SJSA1 (cell line): ENCODE results near the gene FGFR2. TPM values are rescaled to one million over a fixed set of nuclear protein-coding genes. Genes with fewer than 3 reads are reported as not detected.

Source experiments
- DNase-seq, 2 experiments: peaks; one replicate each; pipeline ENCODE4 v3.0.0-alpha.2; 2015 to 2020; ENCODE audit warnings: low spot score in 2 of 2, low read depth in 1 of 2
- H3K27ac ChIP-seq: fragments of 250-450 bp; sonication (Bioruptor Pico); 2 replicates; pipeline ENCODE4 v1.5.1; 2020; ENCODE audit warnings: mild to moderate bottlenecking, moderate library complexity
- H3K27me3 ChIP-seq: fragments of 250-450 bp; sonication (Bioruptor Pico); replicated peaks from 2 replicates; pipeline ENCODE4 v1.5.1; 2020; ENCODE audit warnings: mild to moderate bottlenecking, moderate library complexity
- H3K36me3 ChIP-seq: fragments of 250-450 bp; sonication (Bioruptor Pico); 2 replicates; pipeline ENCODE4 v1.5.1; 2020; ENCODE audit warnings: mild to moderate bottlenecking
- H3K4me1 ChIP-seq: fragments of 250-450 bp; sonication (Bioruptor Pico); replicated peaks from 2 replicates; pipeline ENCODE4 v1.6.1; 2021; ENCODE audit warnings: mild to moderate bottlenecking
- H3K4me3 ChIP-seq: fragments of 250-450 bp; sonication (Bioruptor Pico); 2 replicates; pipeline ENCODE4 v1.5.1; 2020; ENCODE audit warnings: mild to moderate bottlenecking
- H3K9me3 ChIP-seq: fragments of 250-450 bp; sonication (Bioruptor Pico); replicated peaks from 2 replicates; pipeline ENCODE4 v1.5.1; 2020; ENCODE audit warnings: mild to moderate bottlenecking
- total RNA-seq: library from RNA; depleted of rRNA; stranded (reverse); fragments of >200 nt; shearing (Covaris generic); gene quantifications from 2 replicates; pipeline ENCODE4 v1.2.3, GENCODE V29; 2014; rRNA removed

The FGFR2 gene
- total RNA-seq = 1.1 and 2.5 TPM in 2 replicates

DNA sequence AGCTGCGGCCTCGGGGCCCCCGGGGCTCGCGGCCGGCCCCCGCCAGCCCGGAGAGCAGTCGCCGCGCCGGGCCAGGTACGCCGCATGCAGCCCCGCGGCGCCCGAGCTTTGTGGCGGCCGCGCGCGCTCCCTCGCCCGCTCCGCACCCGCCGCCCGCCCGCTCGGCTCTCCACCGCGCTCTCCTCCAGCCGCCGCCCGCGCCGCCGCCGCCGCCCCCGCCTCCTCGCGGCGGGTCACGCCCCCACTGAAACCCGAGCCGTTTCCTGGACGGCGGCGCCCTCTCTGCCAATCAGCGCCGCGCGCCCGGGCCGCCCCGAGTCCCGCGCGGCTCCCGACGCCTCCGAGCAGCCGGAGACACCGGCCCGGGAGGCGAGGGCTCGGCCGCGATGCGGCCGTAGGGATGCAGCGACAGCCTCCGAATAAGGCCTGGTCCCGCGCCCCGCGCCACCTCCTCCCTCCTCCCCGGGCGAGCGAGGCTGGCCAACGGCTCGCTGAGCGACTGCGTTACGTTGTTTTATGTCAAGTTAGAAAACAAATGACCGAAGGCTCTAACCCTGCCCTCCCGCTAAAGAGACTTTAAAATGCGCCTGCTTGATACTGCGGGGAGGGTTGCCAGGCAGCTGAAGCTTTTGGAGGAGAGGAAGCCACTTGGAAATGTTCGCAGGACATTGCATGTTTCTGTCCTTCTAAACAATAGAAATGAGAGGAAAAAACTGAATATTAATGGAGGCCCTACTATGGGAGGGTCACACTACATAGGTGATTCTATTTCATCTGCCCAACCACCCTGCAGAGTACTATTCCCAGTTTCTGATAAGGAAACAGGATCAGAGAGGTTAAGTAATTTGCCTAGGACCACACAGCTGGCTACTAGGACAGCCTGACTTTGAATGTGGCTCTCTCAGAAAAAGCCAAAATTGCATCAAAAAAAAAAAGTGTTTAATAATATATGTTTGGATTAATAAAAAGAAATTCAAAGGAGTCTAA, at the start of gene FGFR2:
Gene FGFR2 (minus strand): TSS at position 182 of the 987 bp plus-strand sequence. CDS start 4,627 bp downstream, outside the sequence.
- Histone ChIP-seq H3K27me3 (peaks cover 26% of the 10 kb centered on the region), H3K4me1 (peaks cover 13% of the 10 kb centered on the region), H3K4me3 (peak within 1 kb of the TSS; percentile 23), H3K9me3 (peaks cover 5% of the 10 kb centered on the region; the same call in 1 of the 2 replicates), H3K36me3 (no peaks in the 10 kb centered on the region), H3K27ac (no peak within 1 kb of the TSS)
- DNase-seq = peak; percentile 28 to 54

DNA sequence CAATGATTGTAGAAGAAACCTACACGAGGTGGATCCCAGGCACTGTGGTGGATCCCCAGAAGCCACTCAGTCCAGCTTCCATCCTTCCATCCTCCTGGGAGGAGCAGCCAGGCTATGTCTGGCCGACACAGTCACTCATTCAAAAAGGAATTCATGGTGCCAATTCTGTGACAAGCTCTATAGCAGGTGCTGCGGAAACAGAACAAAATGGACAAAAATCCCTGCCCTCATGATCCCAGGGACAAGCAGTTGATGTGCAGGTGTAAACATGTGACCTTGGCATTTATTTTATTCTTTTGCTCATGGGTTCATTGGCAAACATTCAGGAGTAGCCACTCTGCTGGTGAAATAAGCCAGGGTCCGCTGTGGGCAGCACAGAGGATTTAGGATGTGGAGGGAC, 49.2 kb upstream of the FGFR2 start:
- no peaks in the 10 kb centered on the region for H3K36me3 ChIP-seq
- DNase-seq = no peak
- no peak overlapping the region for H3K4me3 ChIP-seq
- H3K4me1 ChIP-seq = no peaks in the 10 kb centered on the region
- H3K27me3 ChIP-seq = no peaks in the 10 kb centered on the region
- peaks cover 3% of the 10 kb centered on the region for H3K9me3 ChIP-seq
- H3K27ac ChIP-seq = no peak overlapping the region

DNA sequence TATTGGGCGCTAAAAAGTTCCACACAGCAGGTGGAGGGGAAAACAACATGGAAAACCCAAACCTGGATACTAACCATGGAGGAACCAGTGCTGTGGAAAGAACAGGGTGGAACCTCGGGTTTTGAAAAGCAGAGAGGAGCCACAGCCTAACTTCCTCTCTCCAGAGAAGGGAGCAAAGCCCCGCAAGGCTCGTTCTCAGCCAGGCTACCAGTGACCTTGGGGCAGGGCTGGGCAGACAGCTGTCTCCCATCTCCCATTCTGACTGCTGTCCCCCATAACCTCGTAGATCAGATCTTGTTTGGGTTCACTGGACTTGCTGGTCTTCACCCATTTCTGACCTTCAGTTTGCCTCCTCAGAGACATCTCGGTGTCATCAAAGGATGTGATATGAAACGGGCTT, 47.5 kb upstream of the FGFR2 start:
- no peak for DNase-seq
- Histone ChIP-seq H3K27me3 (no peaks in the 10 kb centered on the region), H3K4me1 (no peaks in the 10 kb centered on the region), H3K27ac (no peak overlapping the region), H3K9me3 (peaks cover 3% of the 10 kb centered on the region), H3K4me3 (no peak overlapping the region), H3K36me3 (no peaks in the 10 kb centered on the region)

DNA sequence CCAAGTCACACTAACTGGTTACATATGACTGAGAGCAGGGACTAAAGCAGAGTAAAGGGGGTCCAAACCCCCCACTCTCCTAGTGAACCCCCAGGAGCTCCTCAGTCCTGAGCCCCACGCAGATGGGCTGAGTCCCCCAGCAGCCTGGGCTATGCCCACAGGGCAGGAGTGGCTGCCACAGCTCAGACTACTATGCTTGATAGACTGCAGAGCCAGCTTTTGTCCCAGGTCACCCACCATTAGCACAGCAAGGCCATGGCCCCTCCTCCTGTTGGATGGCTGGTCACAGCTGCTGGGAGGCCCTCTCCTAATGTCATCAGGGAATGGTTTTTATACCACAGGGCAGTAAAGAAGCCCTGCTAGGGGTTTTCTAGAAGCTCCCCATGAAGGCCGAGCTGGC, 46.3 kb upstream of the FGFR2 start:
- Histone ChIP-seq H3K4me3 (no peak overlapping the region), H3K36me3 (no peaks in the 10 kb centered on the region), H3K27me3 (no peaks in the 10 kb centered on the region), H3K27ac (no peak overlapping the region), H3K9me3 (peaks cover 7% of the 10 kb centered on the region), H3K4me1 (no peaks in the 10 kb centered on the region)
- DNase-seq = no peak

DNA sequence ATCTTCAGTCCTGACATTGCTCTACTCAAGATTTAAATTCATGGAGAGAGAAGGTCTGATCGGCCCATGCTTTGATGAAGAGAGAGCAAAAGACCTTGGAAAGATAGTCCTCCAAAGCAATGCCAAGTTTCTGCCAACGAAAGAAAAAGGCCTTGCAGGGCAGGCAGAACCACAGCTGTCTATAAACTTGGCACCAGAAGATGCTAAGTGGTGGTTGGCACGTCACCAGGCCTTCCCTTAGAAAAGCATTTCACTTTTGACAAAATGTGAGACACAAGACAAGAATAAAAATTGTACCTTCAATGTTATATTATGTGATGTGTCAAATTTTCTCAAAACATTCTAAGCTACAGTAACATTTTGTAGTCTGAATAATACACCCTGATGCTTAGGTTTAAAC, 42.0 kb upstream of the FGFR2 start:
- Histone ChIP-seq H3K36me3 (no peaks in the 10 kb centered on the region), H3K4me3 (no peak overlapping the region), H3K4me1 (no peaks in the 10 kb centered on the region), H3K27me3 (no peaks in the 10 kb centered on the region), H3K9me3 (peaks cover 6% of the 10 kb centered on the region; the same call in 1 of the 2 replicates), H3K27ac (no peak overlapping the region)
- DNase-seq = no peak

DNA sequence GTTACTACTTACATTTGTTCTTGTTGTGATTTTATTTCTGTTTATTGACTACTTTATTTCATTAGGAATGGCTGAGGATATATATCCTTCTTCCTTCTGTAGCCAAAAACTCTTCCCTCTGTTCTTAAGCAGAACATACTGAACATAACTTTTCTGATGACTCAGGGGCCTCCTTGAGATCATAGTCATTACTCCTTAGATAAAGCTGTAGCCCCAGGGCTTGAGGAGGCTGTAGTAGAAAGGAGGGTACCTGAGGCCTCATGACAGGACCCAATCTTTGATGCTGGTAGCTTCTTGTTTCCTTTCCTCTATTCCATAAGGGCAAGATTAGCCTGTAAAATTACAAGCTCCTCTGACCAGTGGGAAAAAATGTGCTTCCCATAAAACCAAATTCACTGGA, 41.2 kb upstream of the FGFR2 start:
- Histone ChIP-seq H3K27ac (no peak overlapping the region), H3K4me1 (no peaks in the 10 kb centered on the region), H3K4me3 (no peak overlapping the region), H3K9me3 (peaks cover 6% of the 10 kb centered on the region; the same call in 1 of the 2 replicates), H3K27me3 (no peaks in the 10 kb centered on the region), H3K36me3 (no peaks in the 10 kb centered on the region)
- no peak for DNase-seq

DNA sequence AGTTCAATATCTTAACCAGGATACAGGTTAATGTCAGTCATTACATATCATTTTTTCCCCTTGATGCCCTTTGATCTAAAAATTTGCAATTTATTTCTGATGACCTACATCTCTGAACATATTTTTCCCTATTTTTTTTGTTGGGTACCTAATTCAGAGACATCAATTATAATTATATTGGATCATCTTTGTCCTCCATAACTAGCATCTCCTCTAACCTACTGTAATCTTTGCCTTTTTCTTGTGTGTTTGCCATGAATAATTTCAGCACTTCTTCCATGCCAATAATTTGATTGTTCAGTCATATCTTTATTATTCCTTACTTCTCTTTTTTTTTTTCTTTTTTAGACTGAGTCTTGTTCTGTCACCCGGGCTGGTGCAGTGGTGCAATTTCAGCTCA, 39.2 kb upstream of the FGFR2 start:
- H3K4me3 ChIP-seq = no peak overlapping the region
- no peaks in the 10 kb centered on the region for H3K27me3 ChIP-seq
- H3K36me3 ChIP-seq = no peaks in the 10 kb centered on the region
- H3K27ac ChIP-seq = no peak overlapping the region
- no peaks in the 10 kb centered on the region for H3K4me1 ChIP-seq
- no peak for DNase-seq
- 0 out of 2 replicates have a peak, but pooled peaks cover 6% of the 10 kb centered on the region for H3K9me3 ChIP-seq

DNA sequence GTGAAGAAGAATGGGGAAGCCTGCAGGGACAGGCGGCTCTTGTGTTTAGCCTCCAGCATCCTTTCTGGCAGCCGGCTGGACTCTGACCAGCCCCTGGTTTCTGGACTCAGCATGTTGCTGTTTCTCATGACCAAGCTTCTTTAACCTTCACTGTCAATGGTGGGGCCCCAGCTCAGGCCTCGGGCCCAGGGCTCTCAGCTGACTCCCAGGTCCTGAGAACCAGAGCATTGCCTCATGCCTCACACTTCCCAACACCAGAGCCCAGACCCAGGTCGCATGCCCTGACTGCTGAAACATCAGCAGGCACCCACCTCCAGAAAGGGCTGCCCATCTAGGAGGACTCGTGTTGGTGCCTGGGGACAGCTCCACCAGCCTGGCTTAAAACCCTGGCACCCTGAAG, 34.8 kb upstream of the FGFR2 start:
- Histone ChIP-seq H3K27me3 (no peaks in the 10 kb centered on the region), H3K36me3 (no peaks in the 10 kb centered on the region), H3K4me1 (no peaks in the 10 kb centered on the region), H3K27ac (no peak overlapping the region), H3K9me3 (no peaks in the 10 kb centered on the region), H3K4me3 (no peak overlapping the region)
- DNase-seq = no peak

DNA sequence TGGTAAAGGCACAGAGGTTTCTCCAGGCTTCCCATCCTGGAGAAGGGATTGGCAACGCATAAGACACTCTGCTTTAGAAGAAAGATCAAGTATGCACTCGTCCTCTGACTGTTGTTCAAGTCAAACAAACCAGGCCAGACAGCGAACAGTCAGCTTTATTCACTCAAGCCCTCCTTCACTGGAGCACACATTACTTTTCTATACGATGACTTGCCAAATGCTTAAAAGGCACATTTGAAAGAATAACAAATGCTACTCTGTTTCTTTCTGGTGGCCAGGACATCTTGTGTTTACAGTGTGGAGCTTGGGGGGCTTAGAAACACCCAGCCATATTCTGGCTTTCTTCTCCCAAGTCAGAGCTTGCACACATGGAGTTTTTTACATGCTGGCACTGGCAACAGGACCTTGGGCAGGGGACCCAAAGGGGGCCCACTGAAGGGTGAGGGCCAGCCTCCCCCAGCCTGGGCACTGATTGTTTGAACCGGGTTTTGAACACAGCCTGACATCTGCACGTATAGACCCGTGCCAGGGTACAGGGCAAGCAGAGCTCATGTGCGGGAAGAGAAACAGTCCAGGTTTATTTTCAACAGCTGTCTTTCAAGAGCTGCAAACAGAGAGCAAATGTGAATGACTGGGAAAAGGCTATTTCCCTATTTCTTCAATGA, 33.3 kb upstream of the FGFR2 start:
- no peaks in the 10 kb centered on the region for H3K27me3 ChIP-seq
- DNase-seq = no peak

DNA sequence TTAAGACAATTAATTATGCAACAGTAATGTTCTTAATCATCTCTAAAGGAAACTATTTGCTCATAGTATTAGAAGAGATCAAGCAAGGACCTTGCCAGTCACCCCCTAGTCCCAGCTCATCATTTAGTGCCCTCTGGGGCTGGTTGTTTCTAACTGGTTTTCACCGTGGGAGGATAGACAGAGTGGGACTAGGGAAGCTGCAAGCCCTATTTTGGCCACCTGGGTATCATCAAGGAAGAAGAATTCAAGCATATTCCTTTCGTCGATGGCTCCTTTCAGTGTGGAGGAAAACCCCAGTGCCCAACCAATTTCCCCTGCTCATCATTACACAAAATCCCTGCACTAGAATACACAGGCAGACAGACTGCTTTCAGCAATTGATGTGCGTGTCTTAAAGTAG, 30.6 kb upstream of the FGFR2 start:
- H3K4me1 ChIP-seq = no peaks in the 10 kb centered on the region
- no peaks in the 10 kb centered on the region for H3K27me3 ChIP-seq
- no peaks in the 10 kb centered on the region for H3K9me3 ChIP-seq
- no peak overlapping the region for H3K4me3 ChIP-seq
- no peak overlapping the region for H3K27ac ChIP-seq
- no peaks in the 10 kb centered on the region for H3K36me3 ChIP-seq
- no peak for DNase-seq

More for the DNA sequence above, 33.3 kb upstream of the FGFR2 start:
- Histone ChIP-seq H3K4me3 (no peak overlapping the region), H3K36me3 (no peaks in the 10 kb centered on the region), H3K27ac (no peak overlapping the region), H3K4me1 (no peaks in the 10 kb centered on the region), H3K9me3 (no peaks in the 10 kb centered on the region)

DNA sequence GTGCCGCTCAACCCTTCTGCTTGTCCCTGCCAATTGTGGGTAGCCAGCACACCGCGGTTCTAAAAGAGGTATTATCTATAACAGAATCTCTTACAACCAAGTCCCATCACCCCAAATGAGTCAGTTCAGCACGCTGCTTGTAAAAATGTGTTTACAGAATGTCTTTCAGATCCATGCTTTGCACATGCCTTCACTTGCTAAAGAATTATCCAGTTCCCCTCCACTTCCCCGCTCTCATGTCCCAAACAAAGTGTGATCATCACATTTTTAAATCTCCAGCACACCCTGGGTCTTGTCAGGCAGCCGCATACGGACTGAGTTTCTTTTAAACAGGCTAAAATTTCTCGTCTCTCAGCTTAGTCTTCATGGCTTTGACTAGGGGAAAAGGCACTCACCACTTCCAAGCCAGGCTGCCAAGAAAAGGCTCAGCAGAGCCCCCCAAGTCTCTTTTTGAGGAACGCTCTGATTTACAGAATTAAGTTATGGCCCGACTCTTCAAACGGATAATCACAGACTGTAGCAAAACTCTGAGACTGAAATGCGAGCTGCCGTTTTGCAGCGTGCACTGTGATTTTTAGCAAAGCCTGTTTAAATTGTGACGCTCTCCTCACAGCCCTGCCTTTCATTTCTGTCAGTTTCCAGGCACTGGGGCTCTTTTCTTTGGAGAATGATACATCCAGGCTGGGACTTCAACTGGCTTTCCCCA, 29.8 kb upstream of the FGFR2 start:
- DNase-seq = no peak
- Histone ChIP-seq H3K4me3 (no peak overlapping the region), H3K27ac (no peak overlapping the region)

DNA sequence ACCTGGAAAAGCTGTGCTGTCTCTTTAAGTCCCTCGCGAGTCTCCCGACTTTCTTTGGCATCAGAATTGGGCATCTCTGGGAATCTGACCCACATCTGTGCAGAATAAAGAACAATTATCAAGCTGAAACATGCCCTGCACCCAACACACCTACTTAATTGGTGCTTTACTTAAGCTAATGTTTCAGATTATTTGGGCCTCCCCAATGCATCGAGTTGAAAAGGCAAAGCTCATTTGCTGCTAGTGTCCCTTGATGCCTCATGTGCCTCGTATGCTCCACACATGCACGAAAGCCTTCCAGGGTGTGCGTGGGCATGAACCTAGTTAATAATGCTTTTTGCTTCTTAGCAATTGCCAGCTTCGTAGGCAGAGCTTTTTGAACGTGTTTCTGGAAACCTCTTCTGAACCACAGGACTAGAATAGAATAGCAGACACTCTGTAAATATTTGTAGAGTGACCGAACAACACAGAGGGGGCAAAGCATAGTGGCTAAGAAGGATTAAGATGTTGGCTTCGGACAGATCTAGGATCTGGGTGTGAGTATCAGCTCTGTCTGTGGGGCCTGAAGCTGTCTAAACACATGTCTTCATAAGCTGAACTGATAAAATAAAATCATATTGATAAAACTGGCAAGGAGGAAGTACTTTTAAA, 26.7 kb upstream of the FGFR2 start:
- H3K36me3 ChIP-seq = no peaks in the 10 kb centered on the region
- no peak overlapping the region for H3K4me3 ChIP-seq
- DNase-seq = no peak
- H3K4me1 ChIP-seq = no peaks in the 10 kb centered on the region
- H3K9me3 ChIP-seq = no peaks in the 10 kb centered on the region
- no peak overlapping the region for H3K27ac ChIP-seq
- H3K27me3 ChIP-seq = no peaks in the 10 kb centered on the region

More for the DNA sequence above, 29.8 kb upstream of the FGFR2 start:
- Histone ChIP-seq H3K27me3 (no peaks in the 10 kb centered on the region), H3K9me3 (no peaks in the 10 kb centered on the region), H3K4me1 (no peaks in the 10 kb centered on the region), H3K36me3 (no peaks in the 10 kb centered on the region)

DNA sequence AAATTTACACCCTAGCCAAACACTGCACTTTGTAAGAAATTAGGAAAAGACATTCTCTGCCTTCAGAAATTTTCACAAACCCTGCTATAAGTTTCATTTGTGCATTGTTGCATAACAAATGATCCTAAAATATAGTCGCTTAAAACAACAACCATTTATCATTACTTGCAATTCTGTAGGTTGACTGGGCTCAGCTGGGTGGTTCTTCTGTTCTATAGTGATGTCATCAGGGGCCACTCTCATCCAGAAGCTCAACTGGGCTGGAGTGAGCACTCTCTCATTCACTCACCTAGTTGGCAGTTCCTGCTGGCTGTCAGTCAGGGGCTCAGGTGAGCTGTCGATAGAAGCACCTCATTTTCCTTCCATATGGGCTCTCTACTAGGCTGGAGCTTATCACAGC, 20.7 kb upstream of the FGFR2 start:
- no peak for DNase-seq
- no peak overlapping the region for H3K27ac ChIP-seq
- no peak overlapping the region for H3K4me3 ChIP-seq
- peaks cover 11% of the 10 kb centered on the region; the same call in 1 of the 2 replicates for H3K9me3 ChIP-seq
- no peaks in the 10 kb centered on the region for H3K36me3 ChIP-seq
- H3K27me3 ChIP-seq = no peaks in the 10 kb centered on the region
- no peaks in the 10 kb centered on the region for H3K4me1 ChIP-seq
